IMR-90 (cell line): Measurements from ENCODE around the gene KTN1. TPM values are rescaled to one million over a fixed set of nuclear protein-coding genes. Genes with fewer than 3 reads are reported as not detected.

Source experiments
- ATAC-seq: fragments of 200-7000 bp; cut with Tn5 transposase; 2 replicates; pipeline ENCODE4 v1.9.1; 2020; ENCODE audit warnings: low read depth, mild to moderate bottlenecking, moderate library complexity
- BruUV-seq: library from RNA; stranded (reverse); fragments of 400-500 nt; replicated peaks from 2 replicates; lab custom pipeline; 2021; lab: Mats Ljungman, UMichigan
- CTCF ChIA-PET: fragments of 300-600 bp; formaldehyde crosslinking; extraction: SDS; loops from one replicate; lab custom pipeline; 2021; ENCODE audit warnings: antibody characterized with exemption; lab: Yijun Ruan, JAX
- POLR2A ChIA-PET: fragments of 300-600 bp; sonication (Branson Sonifier 250); formaldehyde crosslinking; loops from one replicate; lab custom pipeline; 2022; ENCODE audit warnings: antibody characterized with exemption; ENCODE audit not compliant: unreplicated experiment; lab: Charles Lee
- DNase-seq: peaks from one replicate; pipeline ENCODE4 v3.0.0; 2013
- H2AFZ ChIP-seq: replicated peaks from 2 replicates; pipeline ENCODE3; 2013; ENCODE audit warnings: low read length, mild to moderate bottlenecking; ENCODE audit not compliant: poor library complexity
- H2AK5ac ChIP-seq: 2 replicates; pipeline ENCODE4 v1.6.1; 2013; ENCODE audit warnings: low read depth, low read length, inconsistent platforms
- H2AK9ac ChIP-seq: replicated peaks from 2 replicates; pipeline ENCODE3; 2013; ENCODE audit warnings: mild to moderate bottlenecking, low read depth, low read length, moderate library complexity; ENCODE audit not compliant: poor library complexity
- H2BK120ac ChIP-seq: 2 replicates; pipeline ENCODE4 v1.6.1; 2013; ENCODE audit warnings: low read depth, low read length, inconsistent platforms
- H2BK15ac ChIP-seq: 3 replicates; pipeline ENCODE4 v1.6.1; 2013; ENCODE audit warnings: low read depth, low read length, inconsistent platforms
- H2BK20ac ChIP-seq: 2 replicates; pipeline ENCODE4 v1.6.1; 2013; ENCODE audit warnings: low read depth, mild to moderate bottlenecking, inconsistent platforms, low read length, moderate library complexity
- H2BK5ac ChIP-seq: 2 replicates; pipeline ENCODE4 v1.6.1; 2013; ENCODE audit warnings: mild to moderate bottlenecking, low read depth, low read length, inconsistent platforms; ENCODE audit not compliant: poor library complexity, severe bottlenecking
- H3K14ac ChIP-seq: replicated peaks from 2 replicates; pipeline ENCODE4 v1.6.1; 2013; ENCODE audit warnings: low read depth, low read length, inconsistent platforms
- H3K18ac ChIP-seq: 2 replicates; pipeline ENCODE4 v1.6.1; 2013; ENCODE audit warnings: low read depth, low read length, control low read depth
- H3K23ac ChIP-seq: 2 replicates; pipeline ENCODE4 v1.6.1; 2013; ENCODE audit warnings: low read depth, low read length, inconsistent platforms
- H3K27ac ChIP-seq: 2 replicates; pipeline ENCODE4 v1.5.1; 2013; ENCODE audit warnings: mild to moderate bottlenecking, control low read depth, low read length; ENCODE audit not compliant: insufficient read depth
- H3K27me3 ChIP-seq: 2 replicates; pipeline ENCODE4 v1.6.1; 2013; ENCODE audit warnings: low read length; ENCODE audit not compliant: control insufficient read depth, insufficient read depth
- H3K36me3 ChIP-seq: 2 replicates; pipeline ENCODE4 v1.6.1; 2013; ENCODE audit warnings: low read length, mixed read lengths; ENCODE audit not compliant: control insufficient read depth, insufficient read depth
- H3K4ac ChIP-seq: 2 replicates; pipeline ENCODE4 v1.6.1; 2013; ENCODE audit warnings: low read depth, low read length, inconsistent platforms
- H3K4me1 ChIP-seq: 2 replicates; pipeline ENCODE4 v1.6.1; 2013; ENCODE audit warnings: low read length, mixed read lengths; ENCODE audit not compliant: control insufficient read depth, insufficient read depth
- H3K4me2 ChIP-seq: 2 replicates; pipeline ENCODE4 v1.6.1; 2013; ENCODE audit warnings: low read depth, mild to moderate bottlenecking, control low read depth, low read length, moderate library complexity
- H3K4me3 ChIP-seq: 2 replicates; pipeline ENCODE4 v1.5.1; 2013; ENCODE audit warnings: low read depth, mild to moderate bottlenecking, control low read depth, low read length, moderate library complexity; ENCODE audit not compliant: insufficient read depth
- H3K56ac ChIP-seq: 2 replicates; pipeline ENCODE4 v1.6.1; 2013; ENCODE audit warnings: low read length, inconsistent platforms; ENCODE audit not compliant: insufficient read depth; ENCODE audit errors: extremely low read depth
- H3K79me1 ChIP-seq, 2 experiments: 2 replicates each; pipeline ENCODE4 v1.6.1; 2013; ENCODE audit warnings: low read length in 2 of 2, inconsistent platforms in 1 of 2, low read depth in 1 of 2
- H3K9ac ChIP-seq: 2 replicates; pipeline ENCODE4 v1.6.1; 2013; ENCODE audit warnings: low read depth, low read length, control low read depth
- H3K9me1 ChIP-seq: 2 replicates; pipeline ENCODE4 v1.6.1; 2013; ENCODE audit warnings: low read length, inconsistent platforms; ENCODE audit not compliant: insufficient read depth
- H3K9me3 ChIP-seq: 2 replicates; pipeline ENCODE4 v1.6.1; 2013; ENCODE audit warnings: low read length; ENCODE audit not compliant: control insufficient read depth, insufficient read depth
- H4K20me1 ChIP-seq: 2 replicates; pipeline ENCODE4 v1.6.1; 2013; ENCODE audit warnings: low read length, inconsistent platforms; ENCODE audit not compliant: insufficient read depth
- H4K5ac ChIP-seq: 2 replicates; pipeline ENCODE4 v1.6.1; 2013; ENCODE audit warnings: mild to moderate bottlenecking, low read depth, low read length, control low read depth
- H4K8ac ChIP-seq, 2 experiments: 2 replicates each; pipeline ENCODE4 v1.6.1; 2013; ENCODE audit warnings: low read depth in 2 of 2, low read length in 2 of 2, control low read depth in 1 of 2, inconsistent platforms in 1 of 2
- H4K91ac ChIP-seq: 2 replicates; pipeline ENCODE4 v1.6.1; 2013; ENCODE audit warnings: low read depth, low read length, inconsistent platforms; ENCODE audit not compliant: insufficient read depth
- BHLHE40 ChIP-seq: fragments of 150-350 bp; IDR thresholded peaks from 2 replicates; pipeline ENCODE4 v1.6.1; 2016; ENCODE audit warnings: mild to moderate bottlenecking, low read depth, low read length
- CEBPB ChIP-seq: IDR thresholded peaks from 2 replicates; pipeline ENCODE4 v1.6.1; 2012; ENCODE audit warnings: low read depth, low read length, improper control_type of control experiment
- CHD1 ChIP-seq: IDR thresholded peaks from 2 replicates; pipeline ENCODE4 v1.6.1; 2012; ENCODE audit warnings: low read depth, low read length, improper control_type of control experiment
- CTCF ChIP-seq: conservative IDR thresholded peaks from 2 replicates; pipeline ENCODE4 v1.5.1; 2012; ENCODE audit warnings: mild to moderate bottlenecking, low read depth, low read length, improper control_type of control experiment
- ELK1 ChIP-seq: fragments of 150-350 bp; IDR thresholded peaks from 2 replicates; pipeline ENCODE4 v1.6.1; 2016; ENCODE audit warnings: low read depth, mild to moderate bottlenecking, low read length, moderate library complexity, borderline replicate concordance
- FOS ChIP-seq: fragments of 150-350 bp; IDR thresholded peaks from 2 replicates; pipeline ENCODE4 v1.6.1; 2016; ENCODE audit warnings: low read depth, low read length
- MAZ ChIP-seq: IDR thresholded peaks from 2 replicates; pipeline ENCODE4 v1.6.1; 2012; ENCODE audit warnings: low read depth, mild to moderate bottlenecking, low read length, improper control_type of control experiment, moderate library complexity, borderline replicate concordance
- MXI1 ChIP-seq: IDR thresholded peaks from 2 replicates; pipeline ENCODE4 v1.6.1; 2012; ENCODE audit warnings: low read depth, mild to moderate bottlenecking, low read length, moderate library complexity, borderline replicate concordance
- NFE2L2 ChIP-seq: fragments of 150-350 bp; IDR thresholded peaks from 2 replicates; pipeline ENCODE4 v1.6.1; 2016; ENCODE audit warnings: low read depth, mild to moderate bottlenecking, low read length
- POLR2A ChIP-seq: IDR thresholded peaks from 2 replicates; pipeline ENCODE4 v1.6.1; 2012; ENCODE audit warnings: mild to moderate bottlenecking, low read depth, low read length
- RAD21 ChIP-seq: IDR thresholded peaks from 2 replicates; pipeline ENCODE4 v1.6.1; 2012; ENCODE audit warnings: low read length, improper control_type of control experiment
- RCOR1 ChIP-seq: IDR thresholded peaks from 2 replicates; pipeline ENCODE4 v1.6.1; 2012; ENCODE audit warnings: mild to moderate bottlenecking, low read length, improper control_type of control experiment; ENCODE audit not compliant: insufficient replicate concordance
- RFX5 ChIP-seq: IDR thresholded peaks from 2 replicates; pipeline ENCODE4 v1.8.0; 2012; ENCODE audit warnings: low read depth, mild to moderate bottlenecking, low read length, moderate library complexity
- SMC3 ChIP-seq: fragments of 150-350 bp; IDR thresholded peaks from 2 replicates; pipeline ENCODE4 v1.6.1; 2016; ENCODE audit warnings: low read depth, mild to moderate bottlenecking, antibody characterized with exemption, low read length, moderate library complexity
- USF2 ChIP-seq: fragments of 150-350 bp; IDR thresholded peaks from 2 replicates; pipeline ENCODE4 v1.6.1; 2017; ENCODE audit warnings: mild to moderate bottlenecking, antibody characterized with exemption, low read length, low read depth
- WGBS, 2 experiments: methylation state at CpG; one replicate each; pipeline versions ENCODE4 v1.1.5 to v1.1.7; 2013; ENCODE audit warnings: missing lambda C conversion rate in 2 of 2; ENCODE audit not compliant: insufficient read length in 1 of 2; ENCODE audit errors: extremely low coverage in 2 of 2; 5-methylcytosine and 5-hydroxymethylcytosine counted together
- dilution Hi-C: fragments of 300-500 bp; cut with HindIII; formaldehyde crosslinking; loops from one replicate; pipeline ENCODE4 v1.14.3; 2018; ENCODE audit warnings: low sequenced_read_pairs; ENCODE audit not compliant: unreplicated experiment
- in situ Hi-C: fragments of 300-500 bp; cut with MboI; formaldehyde crosslinking; loops from 3 replicates; pipeline ENCODE4 v1.14.3; 2019; ENCODE audit warnings: low sequenced_read_pairs, inconsistent platforms, mixed read lengths
- intact Hi-C: fragments of 100-400 bp; cut with micrococcal nuclease; formaldehyde crosslinking; loops from 2 replicates; pipeline ENCODE4 v1.10.0; 2022
- polyA plus RNA-seq, 3 experiments: library from polyadenylated mRNA; depleted of rRNA; stranded (reverse); fragments of >200 nt; gene quantifications; 2 replicates each; pipeline ENCODE4 v1.2.3, GENCODE V29; 2012; ENCODE audit warnings: low replicate concordance in 1 of 3
- total RNA-seq: library from RNA; depleted of rRNA; stranded (reverse); fragments of >200 nt; gene quantifications from 2 replicates; pipeline ENCODE4 v1.2.3, GENCODE V29; 2012

KTN1 gene
- total and polyA plus RNA-seq, 2 of the 4 experiments (the other 2 are of a cell fraction) = 42.1 to 57.2 TPM

- H3K4ac ChIP-seq = no peak overlapping the region
- H3K79me1 ChIP-seq = no peaks in the 10 kb centered on the region
- H2BK5ac ChIP-seq = no peak overlapping the region
- H3K27ac ChIP-seq = no peak overlapping the region
- H3K9ac ChIP-seq = no peak overlapping the region
- in situ Hi-C loops (no loop called here), intact Hi-C loops (no loop called here), dilution Hi-C loops (no loop called here)
- H3K4me2 ChIP-seq = no peak overlapping the region
- no peak overlapping the region for H3K56ac ChIP-seq
- no peak overlapping the region for H4K91ac ChIP-seq
- peaks cover 5% of the 10 kb centered on the region; the same call in 1 of the 2 replicates for H3K36me3 ChIP-seq
- no peak overlapping the region for H3K14ac ChIP-seq
- 75% methylated on average over 2 of the region's 5 CpGs; no CpG with 5 or more reads in 1 of the 2 experiments for WGBS, 2 experiments
- no peaks in the 10 kb centered on the region for H3K9me3 ChIP-seq
- H3K4me1 ChIP-seq = peaks cover 2% of the 10 kb centered on the region; the same call in 1 of the 2 replicates
- no peak overlapping the region for H2BK20ac ChIP-seq
- H3K23ac ChIP-seq = no peak overlapping the region
- no peak for ATAC-seq
- DNase-seq = no peak
- H4K5ac ChIP-seq = no peak overlapping the region
- H4K20me1 ChIP-seq = no peaks in the 10 kb centered on the region
- H2AFZ ChIP-seq = no peak overlapping the region
- no peak overlapping the region for H2BK120ac ChIP-seq
- no peaks in the 10 kb centered on the region for H3K9me1 ChIP-seq
- no peak overlapping the region for H2AK9ac ChIP-seq
- no peaks in the 10 kb centered on the region for H3K27me3 ChIP-seq
- no peak overlapping the region for H3K18ac ChIP-seq
- ChIA-PET CTCF (interaction anchor here (1.1 kb wide), 1 partner anchor 789 kb away, joined by 3 read pairs; no protein-coding TSS in a partner anchor), POLR2A (no interaction called here)
- TF ChIP-seq USF2 (no peak), POLR2A (no peak), BHLHE40 (no peak), RAD21 (no peak), CEBPB (no peak), FOS (no peak), NFE2L2 (no peak), MAZ (no peak), SMC3 (no peak), RFX5 (no peak), CHD1 (no peak), ELK1 (no peak), MXI1 (no peak), RCOR1 (no peak), CTCF (no peak)
- H4K8ac ChIP-seq = no peak overlapping the region
- BruUV-seq = no TSS peak
- no peak overlapping the region for H3K4me3 ChIP-seq
- no peak overlapping the region for H2BK15ac ChIP-seq
- H2AK5ac ChIP-seq = no peak overlapping the region
Measured at GRCh38 chr14:55697414-55697861, 117.4 kb downstream of the KTN1 start.
